Measurements from ENCODE around the gene BCAT1. TPM values are rescaled to one million over a fixed set of nuclear protein-coding genes. Genes with fewer than 3 reads are reported as not detected.

Gene BCAT1
- total and polyA plus RNA-seq, 9 of the 15 experiments (the other 6 are each of a cell fraction or from before 2014, with no cell fraction given) = 38.5 to 157 (median 66.8) TPM

DNA sequence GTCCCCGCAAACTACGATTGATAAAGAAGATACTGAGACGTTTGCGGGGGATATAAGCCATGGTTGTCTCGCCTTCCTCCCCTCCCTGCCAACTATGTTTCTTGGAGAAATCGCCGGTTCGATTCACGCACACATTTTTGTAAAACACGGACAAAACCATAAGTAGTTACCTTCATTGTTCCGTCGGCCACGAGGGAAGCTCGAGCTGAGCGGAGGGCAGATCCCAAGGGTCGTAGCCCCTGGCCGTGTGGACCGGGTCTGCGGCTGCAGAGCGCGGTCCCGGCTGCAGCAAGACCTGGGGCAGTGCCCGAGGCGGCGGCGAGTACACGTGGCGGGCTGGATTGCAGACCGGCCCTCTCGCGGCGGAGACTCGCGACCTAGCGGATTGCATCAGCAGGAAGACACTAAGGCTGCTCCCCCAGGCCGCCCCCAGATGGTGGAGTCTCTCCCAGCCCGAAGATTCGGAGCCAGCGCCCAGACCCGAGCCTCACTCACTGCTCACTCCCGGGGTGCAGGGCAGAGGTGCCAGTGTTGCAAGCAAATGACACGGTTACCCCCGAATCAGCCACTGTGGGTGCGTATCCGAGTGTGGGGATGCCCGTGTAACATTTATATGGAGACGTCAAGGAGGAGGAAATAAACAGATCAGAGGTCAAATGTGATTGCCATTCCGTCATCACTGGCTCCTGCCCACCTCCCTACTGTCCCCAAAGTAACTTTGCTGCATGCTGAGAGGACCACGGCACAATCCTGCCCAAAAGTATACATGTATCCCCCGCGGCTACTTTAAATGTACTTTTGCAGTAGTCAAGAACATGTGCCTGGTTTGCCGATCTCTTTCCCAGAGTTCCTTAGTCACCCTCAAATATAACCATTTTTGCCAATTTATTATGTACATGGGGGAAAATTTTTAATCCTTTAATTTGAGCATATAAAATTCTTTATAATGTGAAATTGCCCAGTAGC is at the start of gene BCAT1 (continued):
- TF ChIP-seq, protein P1, sequence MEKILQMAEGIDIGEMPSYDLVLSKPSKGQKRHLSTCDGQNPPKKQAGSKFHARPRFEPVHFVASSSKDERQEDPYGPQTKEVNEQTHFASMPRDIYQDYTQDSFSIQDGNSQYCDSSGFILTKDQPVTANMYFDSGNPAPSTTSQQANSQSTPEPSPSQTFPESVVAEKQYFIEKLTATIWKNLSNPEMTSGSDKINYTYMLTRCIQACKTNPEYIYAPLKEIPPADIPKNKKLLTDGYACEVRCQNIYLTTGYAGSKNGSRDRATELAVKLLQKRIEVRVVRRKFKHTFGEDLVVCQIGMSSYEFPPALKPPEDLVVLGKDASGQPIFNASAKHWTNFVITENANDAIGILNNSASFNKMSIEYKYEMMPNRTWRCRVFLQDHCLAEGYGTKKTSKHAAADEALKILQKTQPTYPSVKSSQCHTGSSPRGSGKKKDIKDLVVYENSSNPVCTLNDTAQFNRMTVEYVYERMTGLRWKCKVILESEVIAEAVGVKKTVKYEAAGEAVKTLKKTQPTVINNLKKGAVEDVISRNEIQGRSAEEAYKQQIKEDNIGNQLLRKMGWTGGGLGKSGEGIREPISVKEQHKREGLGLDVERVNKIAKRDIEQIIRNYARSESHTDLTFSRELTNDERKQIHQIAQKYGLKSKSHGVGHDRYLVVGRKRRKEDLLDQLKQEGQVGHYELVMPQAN (IDR thresholded peaks at IDR 0.05; ENCODE audit: borderline replicate concordance) = peak; percentile 88
- TF ChIP-seq TAF15 (IDR thresholded peaks at IDR 0.05; ENCODE audit: low read depth, low read length) (no peak), ZBED1 (IDR thresholded peaks at IDR 0.05) (0 out of 2 replicates have a peak, but pooled peaks have one; percentile 64), NFIC (IDR thresholded peaks at IDR 0.05) (peak; percentile 53), RBM22 (IDR thresholded peaks at IDR 0.05; ENCODE audit: low read depth, low read length, poor library complexity, severe bottlenecking) (peak; percentile 84), DMBX1 (CRISPR knock-in tag; IDR thresholded peaks at IDR 0.05; ENCODE audit: borderline replicate concordance) (peak; percentile 55; the same call in 1 of the 2 replicates), PHF8 (IDR thresholded peaks at IDR 0.05; ENCODE audit: borderline replicate concordance, low read length) (peak; percentile 84)
- TF ChIP-seq, protein P2, sequence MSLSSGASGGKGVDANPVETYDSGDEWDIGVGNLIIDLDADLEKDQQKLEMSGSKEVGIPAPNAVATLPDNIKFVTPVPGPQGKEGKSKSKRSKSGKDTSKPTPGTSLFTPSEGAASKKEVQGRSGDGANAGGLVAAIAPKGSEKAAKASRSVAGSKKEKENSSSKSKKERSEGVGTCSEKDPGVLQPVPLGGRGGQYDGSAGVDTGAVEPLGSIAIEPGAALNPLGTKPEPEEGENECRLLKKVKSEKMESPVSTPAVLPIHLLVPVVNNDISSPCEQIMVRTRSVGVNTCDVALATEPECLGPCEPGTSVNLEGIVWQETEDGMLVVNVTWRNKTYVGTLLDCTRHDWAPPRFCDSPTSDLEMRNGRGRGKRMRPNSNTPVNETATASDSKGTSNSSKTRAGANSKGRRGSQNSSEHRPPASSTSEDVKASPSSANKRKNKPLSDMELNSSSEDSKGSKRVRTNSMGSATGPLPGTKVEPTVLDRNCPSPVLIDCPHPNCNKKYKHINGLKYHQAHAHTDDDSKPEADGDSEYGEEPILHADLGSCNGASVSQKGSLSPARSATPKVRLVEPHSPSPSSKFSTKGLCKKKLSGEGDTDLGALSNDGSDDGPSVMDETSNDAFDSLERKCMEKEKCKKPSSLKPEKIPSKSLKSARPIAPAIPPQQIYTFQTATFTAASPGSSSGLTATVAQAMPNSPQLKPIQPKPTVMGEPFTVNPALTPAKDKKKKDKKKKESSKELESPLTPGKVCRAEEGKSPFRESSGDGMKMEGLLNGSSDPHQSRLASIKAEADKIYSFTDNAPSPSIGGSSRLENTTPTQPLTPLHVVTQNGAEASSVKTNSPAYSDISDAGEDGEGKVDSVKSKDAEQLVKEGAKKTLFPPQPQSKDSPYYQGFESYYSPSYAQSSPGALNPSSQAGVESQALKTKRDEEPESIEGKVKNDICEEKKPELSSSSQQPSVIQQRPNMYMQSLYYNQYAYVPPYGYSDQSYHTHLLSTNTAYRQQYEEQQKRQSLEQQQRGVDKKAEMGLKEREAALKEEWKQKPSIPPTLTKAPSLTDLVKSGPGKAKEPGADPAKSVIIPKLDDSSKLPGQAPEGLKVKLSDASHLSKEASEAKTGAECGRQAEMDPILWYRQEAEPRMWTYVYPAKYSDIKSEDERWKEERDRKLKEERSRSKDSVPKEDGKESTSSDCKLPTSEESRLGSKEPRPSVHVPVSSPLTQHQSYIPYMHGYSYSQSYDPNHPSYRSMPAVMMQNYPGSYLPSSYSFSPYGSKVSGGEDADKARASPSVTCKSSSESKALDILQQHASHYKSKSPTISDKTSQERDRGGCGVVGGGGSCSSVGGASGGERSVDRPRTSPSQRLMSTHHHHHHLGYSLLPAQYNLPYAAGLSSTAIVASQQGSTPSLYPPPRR (CRISPR knock-in tag; IDR thresholded peaks at IDR 0.05; ENCODE audit: borderline replicate concordance) = no peak
- TF ChIP-seq, protein P3, sequence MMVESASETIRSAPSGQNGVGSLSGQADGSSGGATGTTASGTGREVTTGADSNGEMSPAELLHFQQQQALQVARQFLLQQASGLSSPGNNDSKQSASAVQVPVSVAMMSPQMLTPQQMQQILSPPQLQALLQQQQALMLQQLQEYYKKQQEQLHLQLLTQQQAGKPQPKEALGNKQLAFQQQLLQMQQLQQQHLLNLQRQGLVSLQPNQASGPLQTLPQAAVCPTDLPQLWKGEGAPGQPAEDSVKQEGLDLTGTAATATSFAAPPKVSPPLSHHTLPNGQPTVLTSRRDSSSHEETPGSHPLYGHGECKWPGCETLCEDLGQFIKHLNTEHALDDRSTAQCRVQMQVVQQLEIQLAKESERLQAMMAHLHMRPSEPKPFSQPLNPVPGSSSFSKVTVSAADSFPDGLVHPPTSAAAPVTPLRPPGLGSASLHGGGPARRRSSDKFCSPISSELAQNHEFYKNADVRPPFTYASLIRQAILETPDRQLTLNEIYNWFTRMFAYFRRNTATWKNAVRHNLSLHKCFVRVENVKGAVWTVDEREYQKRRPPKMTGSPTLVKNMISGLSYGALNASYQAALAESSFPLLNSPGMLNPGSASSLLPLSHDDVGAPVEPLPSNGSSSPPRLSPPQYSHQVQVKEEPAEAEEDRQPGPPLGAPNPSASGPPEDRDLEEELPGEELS (CRISPR knock-in tag; IDR thresholded peaks at IDR 0.05; ENCODE audit: borderline replicate concordance) = no peak
- TF ChIP-seq, protein P4, sequence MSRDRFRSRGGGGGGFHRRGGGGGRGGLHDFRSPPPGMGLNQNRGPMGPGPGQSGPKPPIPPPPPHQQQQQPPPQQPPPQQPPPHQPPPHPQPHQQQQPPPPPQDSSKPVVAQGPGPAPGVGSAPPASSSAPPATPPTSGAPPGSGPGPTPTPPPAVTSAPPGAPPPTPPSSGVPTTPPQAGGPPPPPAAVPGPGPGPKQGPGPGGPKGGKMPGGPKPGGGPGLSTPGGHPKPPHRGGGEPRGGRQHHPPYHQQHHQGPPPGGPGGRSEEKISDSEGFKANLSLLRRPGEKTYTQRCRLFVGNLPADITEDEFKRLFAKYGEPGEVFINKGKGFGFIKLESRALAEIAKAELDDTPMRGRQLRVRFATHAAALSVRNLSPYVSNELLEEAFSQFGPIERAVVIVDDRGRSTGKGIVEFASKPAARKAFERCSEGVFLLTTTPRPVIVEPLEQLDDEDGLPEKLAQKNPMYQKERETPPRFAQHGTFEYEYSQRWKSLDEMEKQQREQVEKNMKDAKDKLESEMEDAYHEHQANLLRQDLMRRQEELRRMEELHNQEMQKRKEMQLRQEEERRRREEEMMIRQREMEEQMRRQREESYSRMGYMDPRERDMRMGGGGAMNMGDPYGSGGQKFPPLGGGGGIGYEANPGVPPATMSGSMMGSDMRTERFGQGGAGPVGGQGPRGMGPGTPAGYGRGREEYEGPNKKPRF (IDR thresholded peaks at IDR 0.05; ENCODE audit: low read depth, low read length) = no peak
- TF ChIP-seq, protein P5, sequence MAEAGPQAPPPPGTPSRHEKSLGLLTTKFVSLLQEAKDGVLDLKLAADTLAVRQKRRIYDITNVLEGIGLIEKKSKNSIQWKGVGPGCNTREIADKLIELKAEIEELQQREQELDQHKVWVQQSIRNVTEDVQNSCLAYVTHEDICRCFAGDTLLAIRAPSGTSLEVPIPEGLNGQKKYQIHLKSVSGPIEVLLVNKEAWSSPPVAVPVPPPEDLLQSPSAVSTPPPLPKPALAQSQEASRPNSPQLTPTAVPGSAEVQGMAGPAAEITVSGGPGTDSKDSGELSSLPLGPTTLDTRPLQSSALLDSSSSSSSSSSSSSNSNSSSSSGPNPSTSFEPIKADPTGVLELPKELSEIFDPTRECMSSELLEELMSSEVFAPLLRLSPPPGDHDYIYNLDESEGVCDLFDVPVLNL (CRISPR knock-in tag; IDR thresholded peaks at IDR 0.05; ENCODE audit: low read depth) = no peak
